Measurements from ENCODE around the gene NR3C2.

GRCh38 chr4:148071009-148071408 lies 371.2 kb downstream of the NR3C2 start:
- TF ChIP-seq CTCF (IDR thresholded peaks at IDR 0.05; ENCODE audit: low read length) (no peak), EZH2 (IDR thresholded peaks at IDR 0.05; ENCODE audit: borderline replicate concordance, low read length) (no peak)

Measured in OCI-LY1 (cell line).